NB4 (cell line): Measurements from ENCODE around the gene CUL4A.

Experiments used
- DNase-seq: peaks from one replicate; pipeline ENCODE4 v3.0.0; 2010; ENCODE audit warnings: low read depth
- H3K4me3 ChIP-seq: one replicate; pipeline ENCODE4 v1.5.1; 2011; ENCODE audit warnings: mild to moderate bottlenecking, low read depth, low read length, moderate library complexity
- MYC ChIP-seq: IDR thresholded peaks from 2 replicates; pipeline ENCODE4 v1.6.1; 2011; ENCODE audit warnings: low read depth, low read length
- POLR2A ChIP-seq: IDR thresholded peaks from 2 replicates; pipeline ENCODE4 v1.6.1; 2011; ENCODE audit warnings: mild to moderate bottlenecking; ENCODE audit not compliant: insufficient read length; ENCODE audit errors: extremely low read depth
- TF ChIP-seq, protein P1 (sequence below): IDR thresholded peaks from one replicate; pipeline ENCODE4 v1.5.1; 2012; ENCODE audit warnings: low read depth, low read length
- TF ChIP-seq, protein P2 (sequence below): IDR thresholded peaks from 2 replicates; pipeline ENCODE4 v1.6.1; 2011; ENCODE audit warnings: low read depth, low read length

Gene CUL4A

DNA sequence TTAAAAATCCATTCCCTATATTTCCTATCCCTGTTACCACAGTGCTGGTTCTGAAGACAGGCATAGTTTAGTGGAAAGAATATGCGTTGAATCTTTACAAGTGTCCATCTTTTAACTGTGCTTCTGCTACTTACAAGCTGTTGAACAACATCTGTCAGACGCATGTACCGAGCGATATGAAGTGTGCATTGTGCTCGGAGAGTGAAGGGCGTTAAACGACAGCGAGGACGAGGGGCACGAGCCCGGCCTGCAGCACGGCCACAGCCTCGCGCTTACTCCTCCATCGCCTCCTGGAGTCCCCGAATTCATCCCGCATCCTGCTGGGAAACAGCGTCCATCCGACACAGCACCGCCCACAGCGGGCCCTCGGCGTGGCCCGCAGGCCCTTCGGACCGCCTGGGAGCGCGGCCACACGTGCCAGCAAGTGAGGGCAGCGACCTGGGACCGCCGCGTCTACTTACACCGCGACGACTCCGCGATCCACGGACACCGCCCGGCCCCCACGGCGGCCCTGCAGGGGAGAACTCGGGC is 1.5 kb upstream of the CUL4A start:
- DNase-seq: peak; percentile 59

DNA sequence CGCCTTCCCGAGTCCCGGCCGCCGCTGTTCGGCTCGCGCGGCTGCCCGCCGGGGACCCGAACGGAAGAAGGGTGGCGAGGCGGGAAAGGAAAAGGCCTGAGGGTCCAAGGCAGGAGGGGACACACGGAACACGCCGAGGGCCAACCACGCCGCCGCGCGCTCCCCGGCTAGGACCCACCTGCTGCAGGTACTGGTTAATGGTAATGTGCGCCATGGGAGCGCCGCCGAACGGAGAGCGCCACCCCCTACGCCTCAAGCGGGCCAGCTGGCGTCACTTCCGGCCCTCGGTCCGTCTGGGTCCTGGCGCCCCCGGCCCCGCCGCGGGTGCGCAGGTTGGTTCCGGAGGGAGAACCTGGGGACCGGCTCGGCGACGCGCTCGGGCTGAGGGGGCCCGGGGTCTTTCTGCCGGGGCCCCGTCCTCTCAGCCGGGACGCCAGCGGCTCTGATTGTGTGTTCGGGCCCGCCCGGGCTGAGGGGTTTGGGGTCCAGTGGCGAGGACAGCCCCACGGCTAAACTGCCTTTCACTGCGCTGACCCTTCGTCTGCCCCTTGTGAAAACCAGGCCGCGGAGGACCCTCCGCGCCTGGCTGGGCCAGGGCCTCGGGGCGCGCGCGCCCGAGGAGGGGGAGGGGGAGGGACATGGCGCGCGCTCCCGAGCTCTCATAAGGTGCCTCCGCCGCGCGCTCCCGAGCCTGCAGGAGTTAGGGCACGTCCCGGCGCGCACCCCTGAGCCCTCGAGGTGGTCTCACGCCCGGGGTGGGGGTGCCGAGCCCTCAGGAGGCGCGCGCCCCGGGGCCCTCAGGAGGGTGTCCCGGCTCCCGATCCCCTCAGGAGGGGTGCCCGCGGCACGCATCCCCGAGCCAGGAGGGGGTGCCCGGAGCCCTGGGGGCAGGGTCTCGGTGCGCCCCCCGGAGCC is 735 bp upstream of the CUL4A start, which contains the start of gene PCID2:
Gene PCID2 (minus strand): TSS at position 249 of the 915 bp plus-strand sequence. CDS start 35 bp downstream, at position 214.
- TF ChIP-seq MYC (peak; percentile 90), POLR2A (peak; percentile 82)
- TF ChIP-seq, protein P1, sequence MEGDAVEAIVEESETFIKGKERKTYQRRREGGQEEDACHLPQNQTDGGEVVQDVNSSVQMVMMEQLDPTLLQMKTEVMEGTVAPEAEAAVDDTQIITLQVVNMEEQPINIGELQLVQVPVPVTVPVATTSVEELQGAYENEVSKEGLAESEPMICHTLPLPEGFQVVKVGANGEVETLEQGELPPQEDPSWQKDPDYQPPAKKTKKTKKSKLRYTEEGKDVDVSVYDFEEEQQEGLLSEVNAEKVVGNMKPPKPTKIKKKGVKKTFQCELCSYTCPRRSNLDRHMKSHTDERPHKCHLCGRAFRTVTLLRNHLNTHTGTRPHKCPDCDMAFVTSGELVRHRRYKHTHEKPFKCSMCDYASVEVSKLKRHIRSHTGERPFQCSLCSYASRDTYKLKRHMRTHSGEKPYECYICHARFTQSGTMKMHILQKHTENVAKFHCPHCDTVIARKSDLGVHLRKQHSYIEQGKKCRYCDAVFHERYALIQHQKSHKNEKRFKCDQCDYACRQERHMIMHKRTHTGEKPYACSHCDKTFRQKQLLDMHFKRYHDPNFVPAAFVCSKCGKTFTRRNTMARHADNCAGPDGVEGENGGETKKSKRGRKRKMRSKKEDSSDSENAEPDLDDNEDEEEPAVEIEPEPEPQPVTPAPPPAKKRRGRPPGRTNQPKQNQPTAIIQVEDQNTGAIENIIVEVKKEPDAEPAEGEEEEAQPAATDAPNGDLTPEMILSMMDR: no peak
- TF ChIP-seq, protein P2, sequence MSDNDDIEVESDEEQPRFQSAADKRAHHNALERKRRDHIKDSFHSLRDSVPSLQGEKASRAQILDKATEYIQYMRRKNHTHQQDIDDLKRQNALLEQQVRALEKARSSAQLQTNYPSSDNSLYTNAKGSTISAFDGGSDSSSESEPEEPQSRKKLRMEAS: peak; percentile 80
- peak within 1 kb of the TSS; percentile 91 for H3K4me3 ChIP-seq
- peak; percentile 95 for DNase-seq

More for the DNA sequence above, 1.5 kb upstream of the CUL4A start:
- TF ChIP-seq MYC (peak; percentile 79), POLR2A (no peak)
- TF ChIP-seq, protein P2: peak; percentile 77
- peak overlapping the region; percentile 87 for H3K4me3 ChIP-seq

DNA sequence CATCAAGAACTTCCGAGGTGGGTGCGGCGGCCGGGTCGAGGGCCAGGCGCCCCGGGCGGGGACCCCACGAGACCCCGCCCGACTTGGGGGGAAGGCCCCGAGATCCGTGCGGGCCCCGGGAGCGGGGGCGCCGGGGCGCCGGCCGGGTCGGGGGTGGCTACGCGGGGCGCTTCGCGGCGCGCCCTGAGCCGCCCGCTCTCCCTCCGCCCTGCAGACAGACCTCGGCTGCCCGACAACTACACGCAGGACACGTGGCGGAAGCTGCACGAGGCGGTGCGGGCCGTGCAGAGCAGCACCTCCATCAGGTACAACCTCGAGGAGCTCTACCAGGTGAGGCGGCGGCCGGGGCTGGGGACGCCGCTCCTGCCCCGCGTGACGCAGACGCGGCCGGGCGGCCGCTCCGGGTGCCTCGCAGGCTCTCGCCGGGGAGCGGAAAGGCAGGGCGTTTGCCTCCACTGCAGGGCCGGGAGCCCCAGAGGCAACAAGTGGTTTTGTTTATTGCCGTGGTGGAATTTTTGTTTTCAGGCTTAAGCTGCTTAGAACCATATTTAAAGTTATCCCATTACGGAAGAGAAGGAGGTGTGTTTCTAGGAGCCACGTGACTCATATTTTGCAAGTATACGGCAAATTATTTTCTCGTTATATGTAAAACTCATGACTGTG is 477 bp downstream of the CUL4A start:
- TF ChIP-seq, protein P1: no peak
- TF ChIP-seq, protein P2: peak; percentile 93
- TF ChIP-seq MYC (peak; percentile 94), POLR2A (peak; percentile 8)
- DNase-seq: peak; percentile 77
- H3K4me3 ChIP-seq: peak overlapping the region; percentile 91

DNA sequence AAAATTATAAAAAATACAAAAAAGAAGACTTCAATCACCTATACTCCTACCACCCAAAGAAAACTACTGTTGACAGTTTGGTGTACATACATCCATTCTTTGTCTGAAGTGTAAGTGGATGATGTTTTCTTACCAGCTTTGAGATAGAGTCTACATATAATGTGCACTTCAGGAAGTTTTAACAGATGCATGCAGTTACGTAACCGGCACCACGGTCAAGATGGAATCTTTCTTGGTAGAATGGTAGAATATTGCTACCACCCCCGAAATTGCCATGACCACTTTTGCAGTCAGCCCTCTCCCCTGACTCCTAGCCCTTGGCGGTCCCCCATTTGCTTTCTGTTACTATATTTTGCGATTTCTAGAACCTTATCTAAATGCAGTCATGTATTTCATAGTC is 1.4 kb downstream of the CUL4A start:
- peak; percentile 75 for DNase-seq
- peak overlapping the region; percentile 91 for H3K4me3 ChIP-seq
- no peak for TF ChIP-seq POLR2A
- TF ChIP-seq, protein P2: peak; percentile 36; the same call in 1 of the 2 replicates

DNA sequence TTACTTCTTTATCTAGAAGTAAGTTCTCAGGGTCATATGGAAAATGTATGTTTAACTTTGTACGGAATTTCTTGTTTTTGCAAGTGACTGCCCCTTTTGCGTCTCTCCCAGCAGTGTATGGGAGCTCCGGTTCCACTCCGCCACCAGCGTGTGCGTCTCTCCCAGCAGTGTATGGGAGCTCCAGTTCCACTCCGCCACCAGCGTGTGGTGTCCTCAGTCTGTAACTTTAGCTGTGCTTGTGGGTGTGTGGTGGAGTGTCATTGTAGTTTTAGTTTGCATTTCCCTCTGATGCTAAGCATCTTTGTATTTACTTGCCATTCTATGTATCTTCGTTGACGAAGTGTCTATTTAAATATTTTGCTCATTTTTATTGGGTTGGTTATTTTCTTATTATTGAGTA is 2.4 kb downstream of the CUL4A start:
- H3K4me3 ChIP-seq: peak overlapping the region; percentile 1
- DNase-seq: peak; percentile 61
- TF ChIP-seq, protein P2: no peak
- TF ChIP-seq, protein P1: peak; percentile 37

GRCh38 chr13:113216254-113217048 is 7.0 kb downstream of the CUL4A start:
- H3K4me3 ChIP-seq: no peak overlapping the region
- no peak for DNase-seq
- TF ChIP-seq, protein P1: no peak
- TF ChIP-seq POLR2A: no peak
- TF ChIP-seq, protein P2: no peak
- TF ChIP-seq MYC: no peak
